ENCODE measurements around the gene DOCK9. TPM values are rescaled to one million over a fixed set of nuclear protein-coding genes. Genes with fewer than 3 reads are reported as not detected.

DOCK9 gene
- total RNA-seq, 1 experiment from 2014 or later = 36.6 TPM

DNA sequence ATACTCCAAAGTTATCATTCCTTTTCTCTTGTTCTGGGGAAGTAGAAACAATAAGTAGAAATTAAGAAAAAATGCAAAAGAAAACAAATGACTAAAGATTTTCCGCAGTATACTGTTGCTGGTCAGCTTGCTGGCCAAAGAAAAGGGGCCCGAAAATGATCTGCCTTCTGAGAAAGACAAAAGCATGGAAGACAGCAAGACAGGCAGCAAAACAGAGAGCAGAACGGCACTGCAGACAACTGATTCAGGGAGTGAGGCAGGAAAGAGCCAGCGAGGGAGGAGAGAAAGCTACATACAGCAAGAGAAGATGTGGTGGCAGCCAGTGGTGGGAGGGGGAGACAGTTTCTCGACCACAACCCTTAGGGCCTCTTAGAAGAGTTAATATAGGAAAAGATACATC is 5.3 kb upstream of the DOCK9 start:
- Mint-ChIP-seq H3K36me3 (no peaks in the 10 kb centered on the region), H3K27ac (no peak overlapping the region), H3K4me1 (peaks cover 32% of the 10 kb centered on the region), H3K4me3 (no peak overlapping the region), H3K9me3 (no peaks in the 10 kb centered on the region), H3K27me3 (ENCODE audit: low read depth) (no peaks in the 10 kb centered on the region)
- ChIA-PET POLR2A (no interaction called here), CTCF (no interaction called here)
- DNase-seq (ENCODE audit: low spot score) = no peak
- TF ChIP-seq PRRX2 (CRISPR knock-in tag; IDR thresholded peaks at IDR 0.05) (no peak), ZNF423 (CRISPR knock-in tag; IDR thresholded peaks at IDR 0.05) (no peak), KAT7 (CRISPR knock-in tag; IDR thresholded peaks at IDR 0.05; ENCODE audit: borderline replicate concordance) (no peak), ZNF317 (CRISPR knock-in tag; IDR thresholded peaks at IDR 0.05; ENCODE audit: borderline replicate concordance, low read depth) (no peak), CBFB (CRISPR knock-in tag; IDR thresholded peaks at IDR 0.05; ENCODE audit: low read depth) (no peak), SMAD3 (CRISPR knock-in tag; IDR thresholded peaks at IDR 0.05; ENCODE audit: borderline replicate concordance) (no peak), ZNF396 (CRISPR knock-in tag; IDR thresholded peaks at IDR 0.05; ENCODE audit: borderline replicate concordance) (no peak), ZNF219 (CRISPR knock-in tag; IDR thresholded peaks at IDR 0.05; ENCODE audit: borderline replicate concordance) (no peak)
- TF ChIP-seq, protein P1, sequence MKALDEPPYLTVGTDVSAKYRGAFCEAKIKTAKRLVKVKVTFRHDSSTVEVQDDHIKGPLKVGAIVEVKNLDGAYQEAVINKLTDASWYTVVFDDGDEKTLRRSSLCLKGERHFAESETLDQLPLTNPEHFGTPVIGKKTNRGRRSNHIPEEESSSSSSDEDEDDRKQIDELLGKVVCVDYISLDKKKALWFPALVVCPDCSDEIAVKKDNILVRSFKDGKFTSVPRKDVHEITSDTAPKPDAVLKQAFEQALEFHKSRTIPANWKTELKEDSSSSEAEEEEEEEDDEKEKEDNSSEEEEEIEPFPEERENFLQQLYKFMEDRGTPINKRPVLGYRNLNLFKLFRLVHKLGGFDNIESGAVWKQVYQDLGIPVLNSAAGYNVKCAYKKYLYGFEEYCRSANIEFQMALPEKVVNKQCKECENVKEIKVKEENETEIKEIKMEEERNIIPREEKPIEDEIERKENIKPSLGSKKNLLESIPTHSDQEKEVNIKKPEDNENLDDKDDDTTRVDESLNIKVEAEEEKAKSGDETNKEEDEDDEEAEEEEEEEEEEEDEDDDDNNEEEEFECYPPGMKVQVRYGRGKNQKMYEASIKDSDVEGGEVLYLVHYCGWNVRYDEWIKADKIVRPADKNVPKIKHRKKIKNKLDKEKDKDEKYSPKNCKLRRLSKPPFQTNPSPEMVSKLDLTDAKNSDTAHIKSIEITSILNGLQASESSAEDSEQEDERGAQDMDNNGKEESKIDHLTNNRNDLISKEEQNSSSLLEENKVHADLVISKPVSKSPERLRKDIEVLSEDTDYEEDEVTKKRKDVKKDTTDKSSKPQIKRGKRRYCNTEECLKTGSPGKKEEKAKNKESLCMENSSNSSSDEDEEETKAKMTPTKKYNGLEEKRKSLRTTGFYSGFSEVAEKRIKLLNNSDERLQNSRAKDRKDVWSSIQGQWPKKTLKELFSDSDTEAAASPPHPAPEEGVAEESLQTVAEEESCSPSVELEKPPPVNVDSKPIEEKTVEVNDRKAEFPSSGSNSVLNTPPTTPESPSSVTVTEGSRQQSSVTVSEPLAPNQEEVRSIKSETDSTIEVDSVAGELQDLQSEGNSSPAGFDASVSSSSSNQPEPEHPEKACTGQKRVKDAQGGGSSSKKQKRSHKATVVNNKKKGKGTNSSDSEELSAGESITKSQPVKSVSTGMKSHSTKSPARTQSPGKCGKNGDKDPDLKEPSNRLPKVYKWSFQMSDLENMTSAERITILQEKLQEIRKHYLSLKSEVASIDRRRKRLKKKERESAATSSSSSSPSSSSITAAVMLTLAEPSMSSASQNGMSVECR (CRISPR knock-in tag; IDR thresholded peaks at IDR 0.05; ENCODE audit: borderline replicate concordance) = no peak
- TF ChIP-seq, protein P2, sequence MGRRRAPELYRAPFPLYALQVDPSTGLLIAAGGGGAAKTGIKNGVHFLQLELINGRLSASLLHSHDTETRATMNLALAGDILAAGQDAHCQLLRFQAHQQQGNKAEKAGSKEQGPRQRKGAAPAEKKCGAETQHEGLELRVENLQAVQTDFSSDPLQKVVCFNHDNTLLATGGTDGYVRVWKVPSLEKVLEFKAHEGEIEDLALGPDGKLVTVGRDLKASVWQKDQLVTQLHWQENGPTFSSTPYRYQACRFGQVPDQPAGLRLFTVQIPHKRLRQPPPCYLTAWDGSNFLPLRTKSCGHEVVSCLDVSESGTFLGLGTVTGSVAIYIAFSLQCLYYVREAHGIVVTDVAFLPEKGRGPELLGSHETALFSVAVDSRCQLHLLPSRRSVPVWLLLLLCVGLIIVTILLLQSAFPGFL (CRISPR knock-in tag; IDR thresholded peaks at IDR 0.05; ENCODE audit: borderline replicate concordance) = no peak
- TF ChIP-seq, protein P3, sequence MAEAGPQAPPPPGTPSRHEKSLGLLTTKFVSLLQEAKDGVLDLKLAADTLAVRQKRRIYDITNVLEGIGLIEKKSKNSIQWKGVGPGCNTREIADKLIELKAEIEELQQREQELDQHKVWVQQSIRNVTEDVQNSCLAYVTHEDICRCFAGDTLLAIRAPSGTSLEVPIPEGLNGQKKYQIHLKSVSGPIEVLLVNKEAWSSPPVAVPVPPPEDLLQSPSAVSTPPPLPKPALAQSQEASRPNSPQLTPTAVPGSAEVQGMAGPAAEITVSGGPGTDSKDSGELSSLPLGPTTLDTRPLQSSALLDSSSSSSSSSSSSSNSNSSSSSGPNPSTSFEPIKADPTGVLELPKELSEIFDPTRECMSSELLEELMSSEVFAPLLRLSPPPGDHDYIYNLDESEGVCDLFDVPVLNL (CRISPR knock-in tag; IDR thresholded peaks at IDR 0.05; ENCODE audit: borderline replicate concordance, low read depth) = no peak
- no peak for ATAC-seq

DNA sequence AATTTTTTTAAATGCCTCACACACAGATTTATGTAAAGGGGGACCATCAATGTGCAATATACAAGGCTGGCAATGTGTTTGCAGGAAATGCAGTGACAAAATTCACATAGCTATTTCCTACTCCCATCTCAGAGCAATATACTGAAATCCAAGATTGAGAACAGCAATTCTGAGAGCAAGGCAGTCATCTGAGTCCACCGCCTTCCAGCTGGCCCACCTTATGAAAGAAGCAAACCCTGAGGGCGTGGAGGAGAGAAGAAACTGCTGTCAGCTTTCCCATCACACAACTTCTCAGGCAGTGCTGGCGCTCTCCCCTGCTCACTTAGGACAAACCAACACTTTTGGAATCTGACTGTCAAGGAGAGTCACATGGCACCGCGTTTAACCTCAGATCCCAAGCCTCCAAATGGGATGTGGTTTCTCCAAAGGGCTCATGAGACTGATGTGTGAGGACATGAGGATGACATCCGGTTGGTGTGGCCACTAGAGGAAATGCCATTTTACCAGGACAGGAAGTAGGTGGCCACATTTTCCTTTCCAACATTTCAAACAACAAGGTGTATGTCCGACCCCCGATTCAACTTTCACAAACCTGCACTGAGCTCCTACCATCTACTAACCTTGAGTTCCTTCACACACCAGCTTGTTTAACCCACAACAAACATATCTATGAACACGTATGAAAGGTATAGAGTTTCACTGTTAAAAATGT is 3.7 kb upstream of the DOCK9 start:
- DNase-seq (ENCODE audit: low spot score) (no peak), ATAC-seq (no peak)
- no peak for TF ChIP-seq NFATC4 (CRISPR knock-in tag; IDR thresholded peaks at IDR 0.05)
- TF ChIP-seq, protein P4, sequence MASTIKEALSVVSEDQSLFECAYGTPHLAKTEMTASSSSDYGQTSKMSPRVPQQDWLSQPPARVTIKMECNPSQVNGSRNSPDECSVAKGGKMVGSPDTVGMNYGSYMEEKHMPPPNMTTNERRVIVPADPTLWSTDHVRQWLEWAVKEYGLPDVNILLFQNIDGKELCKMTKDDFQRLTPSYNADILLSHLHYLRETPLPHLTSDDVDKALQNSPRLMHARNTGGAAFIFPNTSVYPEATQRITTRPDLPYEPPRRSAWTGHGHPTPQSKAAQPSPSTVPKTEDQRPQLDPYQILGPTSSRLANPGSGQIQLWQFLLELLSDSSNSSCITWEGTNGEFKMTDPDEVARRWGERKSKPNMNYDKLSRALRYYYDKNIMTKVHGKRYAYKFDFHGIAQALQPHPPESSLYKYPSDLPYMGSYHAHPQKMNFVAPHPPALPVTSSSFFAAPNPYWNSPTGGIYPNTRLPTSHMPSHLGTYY (CRISPR knock-in tag; IDR thresholded peaks at IDR 0.05) = no peak
- TF ChIP-seq ZNF416 (CRISPR knock-in tag; IDR thresholded peaks at IDR 0.05) = no peak
- TF ChIP-seq, protein P5, sequence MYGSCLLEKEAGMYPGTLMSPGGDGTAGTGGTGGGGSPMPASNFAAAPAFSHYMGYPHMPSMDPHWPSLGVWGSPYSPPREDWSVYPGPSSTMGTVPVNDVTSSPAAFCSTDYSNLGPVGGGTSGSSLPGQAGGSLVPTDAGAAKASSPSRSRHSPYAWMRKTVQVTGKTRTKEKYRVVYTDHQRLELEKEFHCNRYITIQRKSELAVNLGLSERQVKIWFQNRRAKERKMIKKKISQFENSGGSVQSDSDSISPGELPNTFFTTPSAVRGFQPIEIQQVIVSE (CRISPR knock-in tag; IDR thresholded peaks at IDR 0.05; ENCODE audit: borderline replicate concordance) = no peak
- no peak for TF ChIP-seq ZNF263 (CRISPR knock-in tag; IDR thresholded peaks at IDR 0.05; ENCODE audit: low read depth)
- TF ChIP-seq, protein P6, sequence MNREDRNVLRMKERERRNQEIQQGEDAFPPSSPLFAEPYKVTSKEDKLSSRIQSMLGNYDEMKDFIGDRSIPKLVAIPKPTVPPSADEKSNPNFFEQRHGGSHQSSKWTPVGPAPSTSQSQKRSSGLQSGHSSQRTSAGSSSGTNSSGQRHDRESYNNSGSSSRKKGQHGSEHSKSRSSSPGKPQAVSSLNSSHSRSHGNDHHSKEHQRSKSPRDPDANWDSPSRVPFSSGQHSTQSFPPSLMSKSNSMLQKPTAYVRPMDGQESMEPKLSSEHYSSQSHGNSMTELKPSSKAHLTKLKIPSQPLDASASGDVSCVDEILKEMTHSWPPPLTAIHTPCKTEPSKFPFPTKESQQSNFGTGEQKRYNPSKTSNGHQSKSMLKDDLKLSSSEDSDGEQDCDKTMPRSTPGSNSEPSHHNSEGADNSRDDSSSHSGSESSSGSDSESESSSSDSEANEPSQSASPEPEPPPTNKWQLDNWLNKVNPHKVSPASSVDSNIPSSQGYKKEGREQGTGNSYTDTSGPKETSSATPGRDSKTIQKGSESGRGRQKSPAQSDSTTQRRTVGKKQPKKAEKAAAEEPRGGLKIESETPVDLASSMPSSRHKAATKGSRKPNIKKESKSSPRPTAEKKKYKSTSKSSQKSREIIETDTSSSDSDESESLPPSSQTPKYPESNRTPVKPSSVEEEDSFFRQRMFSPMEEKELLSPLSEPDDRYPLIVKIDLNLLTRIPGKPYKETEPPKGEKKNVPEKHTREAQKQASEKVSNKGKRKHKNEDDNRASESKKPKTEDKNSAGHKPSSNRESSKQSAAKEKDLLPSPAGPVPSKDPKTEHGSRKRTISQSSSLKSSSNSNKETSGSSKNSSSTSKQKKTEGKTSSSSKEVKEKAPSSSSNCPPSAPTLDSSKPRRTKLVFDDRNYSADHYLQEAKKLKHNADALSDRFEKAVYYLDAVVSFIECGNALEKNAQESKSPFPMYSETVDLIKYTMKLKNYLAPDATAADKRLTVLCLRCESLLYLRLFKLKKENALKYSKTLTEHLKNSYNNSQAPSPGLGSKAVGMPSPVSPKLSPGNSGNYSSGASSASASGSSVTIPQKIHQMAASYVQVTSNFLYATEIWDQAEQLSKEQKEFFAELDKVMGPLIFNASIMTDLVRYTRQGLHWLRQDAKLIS (CRISPR knock-in tag; IDR thresholded peaks at IDR 0.05; ENCODE audit: borderline replicate concordance) = no peak
- no peak for TF ChIP-seq NR1H2 (CRISPR knock-in tag; IDR thresholded peaks at IDR 0.05)
- POLR2A ChIA-PET = no interaction called here
- Mint-ChIP-seq H3K36me3 (no peaks in the 10 kb centered on the region), H3K4me1 (peaks cover 41% of the 10 kb centered on the region), H3K27me3 (ENCODE audit: low read depth) (no peaks in the 10 kb centered on the region), H3K9me3 (no peaks in the 10 kb centered on the region), H3K27ac (no peak overlapping the region), H3K4me3 (no peak overlapping the region)
- CTCF ChIA-PET = interaction anchor here (1.4 to 1.8 kb wide), 3 partner anchors 47 to 142 kb away, joined by 4 to 6 read pairs (median 5); no protein-coding TSS in a partner anchor

All from WTC11 (cell line).